HEK293T (cell line): ENCODE measurements around the gene STX5.

Experiments
- CTCF ChIA-PET: fragments of 350-600 bp; formaldehyde crosslinking; extraction: SDS; loops from one replicate; lab custom pipeline; 2021; ENCODE audit warnings: antibody characterized with exemption, inconsistent platforms; lab: Yijun Ruan, JAX
- POLR2A ChIA-PET: fragments of 350-600 bp; formaldehyde crosslinking; extraction: SDS; loops from one replicate; lab custom pipeline; 2020; ENCODE audit warnings: antibody characterized with exemption, inconsistent platforms; lab: Yijun Ruan, JAX
- DNase-seq: peaks from one replicate; pipeline ENCODE4 v3.0.0; 2012; ENCODE audit warnings: mixed read lengths; ENCODE audit errors: extremely low spot score
- ARNT ChIP-seq: fragments of 450-650 bp; IDR thresholded peaks from 2 replicates; pipeline ENCODE4 v1.6.1; 2017; ENCODE audit warnings: mild to moderate bottlenecking
- BHLHE40 ChIP-seq: fragments of 450-650 bp; IDR thresholded peaks from 2 replicates; pipeline ENCODE4 v1.6.1; 2016; ENCODE audit warnings: mild to moderate bottlenecking, moderate library complexity, borderline replicate concordance
- CTBP1 ChIP-seq: fragments of 450-650 bp; IDR thresholded peaks from 2 replicates; pipeline ENCODE4 v1.6.1; 2016; ENCODE audit warnings: borderline replicate concordance
- ELF4 ChIP-seq: fragments of 450-650 bp; IDR thresholded peaks from 2 replicates; pipeline ENCODE4 v1.6.1; 2017; ENCODE audit warnings: antibody characterized with exemption
- FOXA1 ChIP-seq: fragments of 450-650 bp; IDR thresholded peaks from 2 replicates; pipeline ENCODE4 v1.6.1; 2016; ENCODE audit warnings: mild to moderate bottlenecking
- FOXK2 ChIP-seq: fragments of 450-650 bp; IDR thresholded peaks from 2 replicates; pipeline ENCODE4 v1.6.1; 2016; ENCODE audit warnings: mild to moderate bottlenecking
- FOXM1 ChIP-seq: fragments of 450-650 bp; IDR thresholded peaks from 2 replicates; pipeline ENCODE4 v1.6.1; 2017; ENCODE audit warnings: mild to moderate bottlenecking, borderline replicate concordance
- HDGF ChIP-seq: fragments of 450-650 bp; IDR thresholded peaks from 2 replicates; pipeline ENCODE4 v1.6.1; 2017; ENCODE audit warnings: antibody characterized with exemption, borderline replicate concordance
- L3MBTL2 ChIP-seq: fragments of 450-650 bp; conservative IDR thresholded peaks from 2 replicates; pipeline ENCODE4 v1.6.1; 2016; ENCODE audit warnings: mild to moderate bottlenecking
- LEF1 ChIP-seq: fragments of 450-650 bp; IDR thresholded peaks from 2 replicates; pipeline ENCODE4 v1.6.1; 2017; ENCODE audit warnings: mild to moderate bottlenecking, borderline replicate concordance
- NFRKB ChIP-seq: fragments of 450-650 bp; IDR thresholded peaks from 2 replicates; pipeline ENCODE4 v1.6.1; 2016; ENCODE audit warnings: mild to moderate bottlenecking, moderate library complexity
- PKNOX1 ChIP-seq: fragments of 450-650 bp; IDR thresholded peaks from 2 replicates; pipeline ENCODE4 v1.6.1; 2016
- SP1 ChIP-seq: fragments of 450-650 bp; IDR thresholded peaks from 2 replicates; pipeline ENCODE4 v1.6.1; 2017
- SUZ12 ChIP-seq: fragments of 450-650 bp; IDR thresholded peaks from 2 replicates; pipeline ENCODE4 v1.6.1; 2016; ENCODE audit warnings: mild to moderate bottlenecking
- TARDBP ChIP-seq: fragments of 450-650 bp; IDR thresholded peaks from 2 replicates; pipeline ENCODE4 v1.6.1; 2016
- ZNF384 ChIP-seq: fragments of 450-650 bp; IDR thresholded peaks from 2 replicates; pipeline ENCODE4 v1.6.1; 2016

The STX5 gene

GRCh38 chr11:62855571-62856332 is 23.9 kb upstream of the STX5 start:
- peak; percentile 98 for DNase-seq
- TF ChIP-seq TARDBP (peak; percentile 57; the same call in 1 of the 2 replicates), L3MBTL2 (peak; percentile 93), NFRKB (peak; percentile 78), CTBP1 (peak; percentile 6; the same call in 1 of the 2 replicates), SP1 (no peak), HDGF (no peak), ELF4 (peak; percentile 99)
- ChIA-PET CTCF (interaction anchor here (0.6 kb wide), 1 partner anchor 18 kb away, joined by 3 read pairs; no protein-coding TSS in a partner anchor), POLR2A (interaction anchor here (0.6 to 9.9 kb wide), 39 partner anchors 10 to 264 kb away, joined by 3 to 331 read pairs (median 7); partner anchors contain the start of genes BSCL2, C11orf98, CSKMT and GNG3)

DNA sequence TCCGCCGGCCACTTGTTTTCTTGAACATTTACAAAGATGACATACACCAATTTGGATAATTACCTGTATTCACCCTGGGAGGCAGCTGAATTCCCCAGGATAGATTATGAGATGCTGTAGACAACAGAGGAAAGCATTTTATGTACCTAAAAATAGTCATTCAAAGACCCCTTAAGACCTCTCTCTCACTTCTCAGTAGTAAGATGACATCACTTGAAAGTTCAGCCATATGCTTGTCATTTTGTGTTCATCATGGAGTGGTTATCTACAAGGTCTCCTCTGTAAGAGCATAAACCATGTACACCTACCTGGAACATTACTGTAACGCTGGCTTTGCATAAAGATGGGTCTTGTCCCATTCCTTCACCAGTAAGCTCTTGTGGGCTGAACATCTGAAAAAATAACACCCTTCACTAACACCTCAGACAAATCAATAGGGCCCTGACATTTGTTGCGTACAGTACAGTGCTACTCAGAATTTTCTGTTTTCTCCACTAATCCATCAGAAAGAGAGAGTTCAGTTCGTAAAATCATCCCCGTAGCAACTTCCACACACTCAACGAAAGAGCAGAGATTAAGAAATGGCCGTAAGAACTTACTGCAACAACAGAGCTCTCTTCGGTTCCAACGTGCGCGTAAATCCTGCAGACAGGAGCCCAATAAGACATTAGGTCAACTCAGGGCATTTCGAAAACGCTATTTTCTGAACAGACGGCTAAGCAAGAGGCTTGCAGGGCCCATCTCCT is 23.1 kb upstream of the STX5 start:
- POLR2A ChIA-PET: interaction anchor here (1.0 to 9.9 kb wide), 30 partner anchors 10 to 202 kb away, joined by 3 to 331 read pairs (median 10); partner anchors contain the start of genes BSCL2, C11orf98, CSKMT and GNG3
- CTCF ChIA-PET: no interaction called here
- TF ChIP-seq CTBP1 (no peak), ZNF384 (no peak)
- no peak for DNase-seq

DNA sequence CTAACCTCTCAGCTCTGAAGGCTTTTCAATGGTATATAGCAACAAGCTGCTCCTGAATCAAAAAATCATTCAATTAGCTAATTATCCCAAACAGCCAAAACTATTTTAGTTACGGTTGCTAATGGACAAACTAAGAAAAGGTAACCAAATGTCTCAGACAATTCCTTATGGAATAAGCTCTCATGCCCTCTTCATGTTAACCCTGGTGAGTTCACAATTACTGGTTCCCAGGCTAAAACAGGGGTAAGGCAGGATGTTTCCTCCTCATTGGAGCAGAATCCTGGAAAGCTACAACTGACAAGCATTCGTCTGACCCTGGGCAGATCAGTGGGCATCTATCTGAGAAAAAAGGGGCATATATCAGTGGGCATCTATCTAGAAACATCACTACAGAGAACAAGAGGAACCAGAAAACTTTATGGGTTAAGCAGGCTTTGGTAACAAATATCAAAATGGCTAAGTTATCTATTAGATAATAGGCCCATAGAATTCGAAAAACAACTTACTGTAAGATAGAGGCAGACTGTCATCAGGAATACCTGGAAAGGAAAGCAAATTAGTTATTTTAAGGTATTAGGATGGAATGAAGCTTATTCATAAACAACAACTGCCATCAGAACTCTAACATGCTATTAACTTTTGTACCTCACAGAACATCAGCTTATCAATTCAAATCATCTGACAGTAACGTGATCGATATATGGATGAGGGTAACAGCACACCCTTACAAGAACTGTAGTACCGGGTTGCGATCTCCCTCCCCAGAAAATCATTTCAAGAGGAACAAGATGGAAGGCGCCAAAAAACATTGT is 22.4 kb upstream of the STX5 start:
- ChIA-PET POLR2A (interaction anchor here (1.0 to 9.9 kb wide), 18 partner anchors 9 to 436 kb away, joined by 3 to 331 read pairs (median 18); partner anchors contain the start of genes BSCL2, GNG3, HNRNPUL2 and SLC3A2), CTCF (interaction anchor here (0.9 to 1.0 kb wide), 2 partner anchors 62 to 68 kb away, joined by 3 to 6 read pairs; no protein-coding TSS in a partner anchor)
- no peak for DNase-seq
- TF ChIP-seq HDGF (no peak), ELF4 (no peak), CTBP1 (no peak), SP1 (no peak), PKNOX1 (no peak), L3MBTL2 (no peak), FOXM1 (no peak), BHLHE40 (no peak), TARDBP (no peak), ZNF384 (no peak), ARNT (no peak), FOXA1 (no peak), NFRKB (no peak), LEF1 (no peak), FOXK2 (no peak), SUZ12 (no peak)

DNA sequence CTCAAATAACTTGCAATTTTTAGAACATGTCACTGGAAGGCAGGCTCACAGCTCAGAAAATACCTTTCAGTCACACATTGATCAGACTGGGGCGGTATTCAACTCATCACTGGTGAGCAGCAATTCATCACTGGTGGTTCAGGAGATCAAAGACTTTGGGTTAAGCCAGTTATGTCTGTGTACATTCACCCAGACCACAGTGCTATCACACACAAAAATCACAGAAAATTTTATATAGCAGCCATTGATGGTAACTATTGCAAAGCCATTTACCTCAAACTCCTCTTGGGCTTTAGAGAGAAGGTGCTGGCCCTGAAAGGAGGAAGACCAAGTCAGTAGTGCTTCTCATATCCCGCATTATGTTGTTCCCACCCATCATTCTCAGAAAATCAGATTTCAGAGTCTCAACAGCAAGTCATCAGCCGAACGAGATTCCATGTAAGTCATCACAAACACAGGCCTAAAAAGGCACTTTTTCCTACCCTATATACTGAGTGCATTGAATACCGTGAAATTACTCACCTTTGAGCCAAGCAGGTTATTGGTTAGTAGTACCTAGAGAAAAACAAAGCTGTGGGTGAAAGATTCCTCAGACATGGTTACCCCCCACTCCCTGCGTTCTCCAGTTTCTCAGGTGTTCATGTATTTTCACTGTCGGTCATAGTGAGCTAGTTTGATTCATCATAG is 21.6 kb upstream of the STX5 start:
- CTCF ChIA-PET: interaction anchor here (0.5 to 1.0 kb wide), 3 partner anchors 61 to 172 kb away, joined by 3 to 6 read pairs (median 3); no protein-coding TSS in a partner anchor
- DNase-seq: no peak
- POLR2A ChIA-PET: interaction anchor here (1.0 to 9.9 kb wide), 14 partner anchors 9 to 436 kb away, joined by 3 to 331 read pairs (median 43); partner anchors contain the start of genes BSCL2, GNG3, HNRNPUL2 and SLC3A2
- no peak for TF ChIP-seq SP1
- TF ChIP-seq NFRKB: 0 out of 2 replicates have a peak, but pooled peaks have one; percentile 31
- no peak for TF ChIP-seq ELF4
- TF ChIP-seq CTBP1: no peak

DNA sequence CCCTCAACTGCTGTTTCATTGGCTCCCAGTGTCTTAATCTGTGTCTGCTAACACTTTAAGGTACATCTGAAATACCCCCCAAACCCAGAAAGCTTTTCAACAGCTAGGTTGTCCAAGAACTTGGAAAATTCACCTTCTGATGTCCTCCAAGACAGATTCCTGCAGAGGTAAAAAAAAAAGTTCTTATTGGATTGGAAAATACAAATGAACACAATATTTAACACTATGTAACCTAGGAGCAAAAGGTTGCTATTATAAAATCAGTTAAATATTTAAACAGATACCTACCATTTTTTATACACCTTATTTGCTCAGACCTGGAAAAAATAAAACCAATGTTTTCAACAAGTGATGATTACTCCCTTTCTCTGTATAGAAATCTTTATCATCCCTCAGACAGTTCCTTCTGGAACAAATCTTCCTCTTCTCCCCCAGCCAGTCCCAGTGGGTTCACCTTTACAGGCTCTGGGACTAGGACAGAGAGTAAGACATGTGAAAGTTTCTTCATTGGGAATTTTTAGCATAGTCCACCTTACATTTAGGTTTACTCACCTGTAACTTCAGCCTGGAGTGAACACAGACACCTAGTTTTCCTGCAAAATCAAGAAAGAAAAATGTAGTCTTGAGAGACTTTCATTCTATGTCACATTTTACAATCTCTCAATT is 20.8 kb upstream of the STX5 start:
- ChIA-PET POLR2A (interaction anchor here (1.0 to 9.9 kb wide), 10 partner anchors 9 to 188 kb away, joined by 3 to 331 read pairs (median 8); partner anchors contain the start of genes C11orf98, CSKMT, SLC3A2 and TMEM179B), CTCF (no interaction called here)

More for the DNA sequence above, 20.8 kb upstream of the STX5 start:
- no peak for TF ChIP-seq FOXK2
- no peak for TF ChIP-seq ELF4
- no peak for TF ChIP-seq L3MBTL2
- no peak for TF ChIP-seq ARNT
- no peak for TF ChIP-seq TARDBP
- TF ChIP-seq BHLHE40: no peak
- TF ChIP-seq PKNOX1: no peak
- TF ChIP-seq SP1: no peak
- no peak for TF ChIP-seq FOXA1
- TF ChIP-seq LEF1: no peak
- no peak for TF ChIP-seq ZNF384
- no peak for TF ChIP-seq FOXM1
- TF ChIP-seq HDGF: no peak
- TF ChIP-seq CTBP1: no peak
- TF ChIP-seq NFRKB: no peak
- TF ChIP-seq SUZ12: no peak
- no peak for DNase-seq
